ENCODE measurements around the gene ATR. TPM values are rescaled to one million over a fixed set of nuclear protein-coding genes. Genes with fewer than 3 reads are reported as not detected.

ATR gene
- total and polyA plus RNA-seq, 11 donors = 5.4 to 17.0 (median 11.0) TPM

DNA sequence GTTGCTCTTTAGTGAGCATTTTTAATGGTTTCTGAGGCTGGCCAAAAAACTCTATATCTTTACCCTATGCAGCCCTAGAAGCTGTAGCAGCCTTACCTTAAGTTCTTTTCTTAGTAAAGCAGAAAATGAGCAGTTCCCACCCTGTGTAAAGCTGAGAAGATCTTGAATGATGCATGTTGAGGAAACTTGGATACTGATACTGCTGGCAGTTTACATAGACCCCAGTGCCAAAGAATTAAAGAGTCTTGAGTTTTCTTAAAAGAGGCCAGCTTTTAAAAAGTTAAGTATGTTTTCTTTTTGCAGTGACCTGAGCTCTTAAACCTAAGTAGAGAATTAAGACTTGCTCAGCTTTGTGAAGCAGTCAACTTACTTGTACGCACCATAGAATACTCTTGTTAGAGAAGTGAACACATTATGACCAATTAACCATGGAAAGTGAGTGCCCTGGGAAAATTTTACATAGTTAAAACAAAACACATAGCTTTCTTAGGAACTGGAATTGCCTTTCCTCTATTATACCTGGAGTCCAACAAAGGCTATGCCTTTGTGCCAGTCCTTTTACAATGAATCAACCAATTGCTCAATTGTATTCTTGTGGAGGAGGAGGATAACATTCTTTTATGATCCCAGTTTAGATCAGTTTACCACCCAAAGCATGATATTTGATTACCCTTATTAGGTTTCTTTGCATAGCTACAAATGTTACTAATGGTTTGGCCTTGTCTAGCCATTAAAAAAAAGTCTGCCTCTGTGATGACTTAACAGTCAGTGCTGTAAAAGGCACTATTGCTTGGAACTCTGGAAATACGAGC is 46.0 kb upstream of the ATR start:
- TF ChIP-seq, protein P1, sequence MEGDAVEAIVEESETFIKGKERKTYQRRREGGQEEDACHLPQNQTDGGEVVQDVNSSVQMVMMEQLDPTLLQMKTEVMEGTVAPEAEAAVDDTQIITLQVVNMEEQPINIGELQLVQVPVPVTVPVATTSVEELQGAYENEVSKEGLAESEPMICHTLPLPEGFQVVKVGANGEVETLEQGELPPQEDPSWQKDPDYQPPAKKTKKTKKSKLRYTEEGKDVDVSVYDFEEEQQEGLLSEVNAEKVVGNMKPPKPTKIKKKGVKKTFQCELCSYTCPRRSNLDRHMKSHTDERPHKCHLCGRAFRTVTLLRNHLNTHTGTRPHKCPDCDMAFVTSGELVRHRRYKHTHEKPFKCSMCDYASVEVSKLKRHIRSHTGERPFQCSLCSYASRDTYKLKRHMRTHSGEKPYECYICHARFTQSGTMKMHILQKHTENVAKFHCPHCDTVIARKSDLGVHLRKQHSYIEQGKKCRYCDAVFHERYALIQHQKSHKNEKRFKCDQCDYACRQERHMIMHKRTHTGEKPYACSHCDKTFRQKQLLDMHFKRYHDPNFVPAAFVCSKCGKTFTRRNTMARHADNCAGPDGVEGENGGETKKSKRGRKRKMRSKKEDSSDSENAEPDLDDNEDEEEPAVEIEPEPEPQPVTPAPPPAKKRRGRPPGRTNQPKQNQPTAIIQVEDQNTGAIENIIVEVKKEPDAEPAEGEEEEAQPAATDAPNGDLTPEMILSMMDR (IDR thresholded peaks at IDR 0.05) = no peak
- TF ChIP-seq POLR2A (IDR thresholded peaks at IDR 0.05) = no peak
- no peaks in the 10 kb centered on the region for H3K4me1 ChIP-seq
- ATAC-seq = no peak
- H3K9me3 ChIP-seq = no peaks in the 10 kb centered on the region
- H3K27ac ChIP-seq = no peak overlapping the region
- intact Hi-C loops (cut with DNase I) = no loop called here
- H3K27me3 ChIP-seq = no peaks in the 10 kb centered on the region
- DNase-seq = no peak
- H3K4me3 ChIP-seq = no peak overlapping the region
- 86 to 95% (median 87%) methylated on average over 2 of the region's 2 CpGs for WGBS, 4 donors
- H3K36me3 ChIP-seq = no peaks in the 10 kb centered on the region

DNA sequence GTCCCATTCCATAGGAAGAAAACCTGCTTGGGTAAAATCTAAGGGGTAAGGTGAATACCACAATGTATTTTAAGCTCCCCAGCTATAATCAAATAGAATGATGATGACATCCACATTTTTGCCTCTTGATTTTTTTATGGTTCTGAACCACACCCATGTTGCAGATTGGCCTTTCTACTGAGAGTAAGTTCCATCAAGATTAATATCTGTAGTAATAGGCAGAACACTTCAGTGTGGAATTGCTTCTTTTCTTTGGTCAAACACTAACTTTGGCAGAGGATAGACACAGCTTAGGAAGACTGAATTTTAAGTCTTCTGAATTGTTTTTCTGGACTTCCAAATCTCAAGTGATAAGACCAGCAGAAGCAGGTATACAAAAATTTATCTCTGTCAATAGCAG is 44.7 kb upstream of the ATR start:
- intact Hi-C loops (cut with DNase I) = no loop called here
- no peaks in the 10 kb centered on the region for H3K9me3 ChIP-seq
- no peak overlapping the region for H3K27ac ChIP-seq
- no peaks in the 10 kb centered on the region for H3K36me3 ChIP-seq
- TF ChIP-seq, protein P1 (IDR thresholded peaks at IDR 0.05) = no peak
- TF ChIP-seq POLR2A (IDR thresholded peaks at IDR 0.05) = no peak
- H3K27me3 ChIP-seq = no peaks in the 10 kb centered on the region
- H3K4me3 ChIP-seq = no peak overlapping the region
- H3K4me1 ChIP-seq = no peaks in the 10 kb centered on the region
- ATAC-seq (no peak), DNase-seq (no peak)

DNA sequence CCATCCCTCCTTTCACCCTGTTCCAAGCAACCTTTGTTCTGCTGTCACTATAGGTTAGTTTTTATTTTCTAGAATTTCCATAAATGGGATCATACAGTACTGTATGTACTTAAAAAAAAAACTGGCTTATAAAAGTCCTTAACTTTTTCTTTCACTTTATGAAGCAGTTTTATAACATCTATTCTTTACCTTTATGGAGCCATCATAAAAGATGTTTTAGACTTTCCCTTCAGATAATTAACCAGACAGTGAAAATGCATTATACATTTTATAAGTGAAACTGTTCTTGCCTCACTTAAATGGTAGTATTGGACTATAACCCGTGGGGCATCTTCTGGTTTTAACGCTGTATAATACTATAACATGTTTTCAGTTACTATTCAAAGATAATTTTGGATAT is 43.9 kb upstream of the ATR start:
- H3K36me3 ChIP-seq = no peaks in the 10 kb centered on the region
- no peaks in the 10 kb centered on the region for H3K27me3 ChIP-seq
- H3K9me3 ChIP-seq = no peaks in the 10 kb centered on the region
- H3K27ac ChIP-seq = no peak overlapping the region
- intact Hi-C loops (cut with DNase I) = no loop called here
- 90 to 93% (median 92%) methylated on average over 2 of the region's 2 CpGs for WGBS, 4 donors
- DNase-seq = no peak
- H3K4me1 ChIP-seq = no peaks in the 10 kb centered on the region
- H3K4me3 ChIP-seq = no peak overlapping the region
- no peak for ATAC-seq
- TF ChIP-seq, protein P1 (IDR thresholded peaks at IDR 0.05) = no peak
- no peak for TF ChIP-seq POLR2A (IDR thresholded peaks at IDR 0.05)

DNA sequence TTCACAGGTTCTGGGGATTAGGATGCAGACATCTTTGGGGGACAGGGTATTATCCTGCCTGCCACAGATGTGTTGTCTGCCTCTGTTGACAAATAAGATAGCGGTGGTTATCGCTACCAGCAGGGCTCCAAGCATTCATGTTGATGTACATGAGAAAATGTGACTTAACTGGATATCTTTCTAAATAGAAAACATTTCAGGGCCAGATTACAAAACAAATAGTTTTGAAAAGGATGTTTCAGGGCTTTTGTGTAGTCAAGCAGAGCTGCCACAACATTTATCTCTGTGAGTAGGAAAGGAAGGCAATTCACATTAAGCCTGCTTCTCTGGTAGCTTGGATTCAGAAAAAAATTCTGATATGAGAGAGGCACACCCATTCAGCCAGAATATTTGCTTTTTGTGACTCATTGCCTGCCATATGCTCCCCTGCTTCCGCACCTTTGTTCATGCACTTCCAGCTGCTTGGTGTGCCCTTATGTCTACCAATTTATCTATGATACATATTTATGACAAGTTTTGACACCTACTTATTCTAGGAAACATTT is 40.5 kb upstream of the ATR start:
- no peak for ATAC-seq
- intact Hi-C loops (cut with DNase I) = no loop called here
- TF ChIP-seq, protein P1 (IDR thresholded peaks at IDR 0.05) = no peak
- TF ChIP-seq POLR2A (IDR thresholded peaks at IDR 0.05) = no peak
- H3K9me3 ChIP-seq = no peaks in the 10 kb centered on the region
- no peaks in the 10 kb centered on the region for H3K4me1 ChIP-seq
- H3K27me3 ChIP-seq = no peaks in the 10 kb centered on the region
- 86 to 92% (median 88%) methylated on average over 3 of the region's 3 CpGs for WGBS, 4 donors
- no peak overlapping the region for H3K4me3 ChIP-seq
- DNase-seq = no peak
- H3K36me3 ChIP-seq = no peaks in the 10 kb centered on the region
- no peak overlapping the region for H3K27ac ChIP-seq

All from heart left ventricle (tissue), 16 donors.